NCI-H187 (cell line): ENCODE results near the gene RAD51B.
"Not testable (repeated sequence)": the region's sequence is repeated elsewhere in the genome, so short reads cannot be mapped to it uniquely, and the experiment has no call there.

Experiments
- DNase-seq, 2 experiments: peaks; one replicate each; lab custom pipeline; 2025; lab: John Stamatoyannopoulos, UW

Gene RAD51B

DNA sequence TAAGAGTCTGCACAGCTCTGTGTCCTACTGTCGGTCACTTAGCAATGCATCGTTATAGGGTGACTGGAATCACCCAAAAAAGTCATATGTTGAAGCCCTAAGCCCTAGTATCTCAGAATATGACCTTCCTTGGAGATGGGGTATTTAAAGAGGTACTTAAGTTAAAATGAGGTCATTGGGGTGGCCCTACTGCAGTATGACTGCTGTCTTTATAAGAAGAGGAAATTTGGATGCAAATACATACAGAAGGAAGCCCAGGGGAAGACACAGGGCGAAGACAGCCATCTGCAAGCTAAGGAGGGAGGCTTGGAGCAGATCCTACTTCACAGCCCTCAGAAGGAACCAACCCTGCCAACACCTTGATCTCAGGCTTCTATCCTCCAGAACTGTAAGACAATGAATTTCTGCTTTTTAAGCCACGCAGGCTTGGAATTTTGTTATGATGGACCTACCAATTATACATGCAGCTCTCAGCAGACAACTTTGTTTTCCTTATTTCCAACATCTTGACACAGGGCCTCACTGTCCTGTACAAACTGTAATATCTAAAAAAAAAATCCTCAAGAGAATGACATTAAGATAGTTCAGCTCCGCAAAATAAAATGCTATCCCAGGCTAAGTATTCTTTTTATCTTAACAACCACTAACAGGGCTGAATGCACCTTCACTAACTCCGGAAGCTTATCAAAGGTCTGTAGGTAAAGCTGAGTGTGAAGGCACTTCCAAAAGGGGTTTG, 932.9 kb downstream of the RAD51B start:
- DNase-seq = no peak

GRCh38 chr14:68753690-68754089, 934.1 kb downstream of the RAD51B start:
- DNase-seq = no peak

GRCh38 chr14:68755016-68755353, 935.4 kb downstream of the RAD51B start:
- no peak for DNase-seq

- DNase-seq = no peak
These were observed 936.5 kb downstream of the RAD51B start for GRCh38 chr14:68756000-68756481.

GRCh38 chr14:68756734-68757133, 937.2 kb downstream of the RAD51B start:
- DNase-seq = no peak

DNA sequence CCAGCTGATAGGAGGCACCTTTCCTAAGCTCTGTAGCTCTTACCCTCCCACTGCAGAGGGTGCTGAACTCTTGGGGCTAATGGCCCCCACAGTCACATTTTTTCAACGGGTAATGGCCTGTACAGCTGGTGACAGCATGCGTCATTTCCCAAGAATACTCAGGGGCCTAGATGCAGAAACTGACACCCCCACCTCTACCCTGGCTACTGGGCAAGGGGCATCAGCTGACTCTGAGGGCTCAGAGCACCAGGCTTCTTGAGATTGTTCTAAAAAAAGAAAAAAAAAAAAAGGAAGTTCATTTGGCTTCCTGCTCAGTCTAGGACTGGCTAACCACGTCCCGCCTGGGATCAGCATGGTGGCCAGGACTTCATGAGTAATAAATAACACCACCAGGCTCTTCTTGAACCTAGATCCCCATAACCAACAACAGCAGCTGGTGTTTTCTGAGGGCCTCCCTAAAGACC, 938.1 kb downstream of the RAD51B start:
- DNase-seq = no peak

- DNase-seq = no peak
These were observed 938.7 kb downstream of the RAD51B start for GRCh38 chr14:68758301-68758700.

DNA sequence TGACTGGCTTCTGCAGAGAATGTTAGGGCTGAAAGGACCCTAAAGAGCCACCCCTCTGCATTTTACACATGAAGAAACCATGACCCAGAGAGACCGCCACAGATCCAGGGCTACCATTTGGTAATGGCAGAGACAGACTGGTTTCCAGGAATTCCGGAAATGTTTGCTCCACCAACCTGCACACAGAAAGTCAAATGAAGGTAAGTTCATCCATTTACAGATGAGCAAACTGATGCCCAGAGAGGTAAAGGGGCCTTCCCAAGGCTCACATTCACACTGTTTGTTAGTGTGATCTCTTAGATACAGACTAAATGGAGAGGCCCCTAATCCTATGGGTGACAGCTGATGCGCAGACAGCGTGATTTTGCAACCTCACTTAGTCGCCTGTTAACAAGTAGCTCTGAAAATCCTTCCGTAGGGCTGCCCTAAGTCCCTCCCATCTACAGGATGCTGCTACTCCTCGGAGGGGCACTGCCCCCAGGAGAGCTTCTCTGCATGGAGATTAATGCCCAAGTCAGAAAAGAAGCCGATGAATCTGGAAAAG, 939.5 kb downstream of the RAD51B start:
- DNase-seq = no peak

DNA sequence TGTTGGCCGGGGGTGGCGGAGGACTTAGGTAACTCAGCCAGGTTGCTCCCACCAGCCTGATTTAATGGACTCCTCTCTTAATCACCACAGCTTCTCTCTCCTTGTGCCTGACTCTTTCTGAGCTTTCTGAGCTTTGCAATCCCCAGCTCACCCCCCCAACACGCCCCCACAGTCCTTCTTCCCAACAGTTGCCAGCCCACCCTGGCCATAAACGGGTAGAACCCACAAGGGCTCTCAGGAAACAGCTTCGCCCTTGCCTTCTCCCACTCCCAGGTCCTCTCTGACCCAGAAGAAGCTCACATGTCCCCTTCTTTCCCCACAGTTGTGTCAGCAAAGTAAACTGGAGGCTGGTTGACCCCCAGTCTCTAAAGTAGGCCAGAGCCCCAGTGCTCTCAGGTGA, 940.4 kb downstream of the RAD51B start:
- DNase-seq = no peak

DNA sequence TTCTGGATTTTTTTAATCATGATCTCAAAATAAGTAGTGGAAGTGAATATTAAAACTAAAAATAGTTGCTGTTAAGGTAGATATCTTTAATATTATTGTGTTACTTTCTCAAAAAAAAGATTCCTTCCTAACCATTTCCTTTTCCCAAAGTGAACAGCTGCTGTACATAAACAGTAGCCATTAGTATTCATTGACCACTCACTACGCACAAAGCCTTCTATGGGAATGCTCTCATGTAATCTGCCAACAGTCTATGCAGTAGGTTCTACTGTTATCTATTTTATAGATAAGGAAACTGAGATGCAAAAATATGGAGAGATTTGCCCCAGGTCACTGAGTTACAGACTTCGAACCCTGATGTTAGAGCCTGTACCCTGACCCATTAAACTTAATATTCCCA, 941.2 kb downstream of the RAD51B start:
- no peak for DNase-seq

- DNase-seq = no peak
These were observed 941.8 kb downstream of the RAD51B start for GRCh38 chr14:68761391-68761790.

- no peak for DNase-seq
These were observed 943.6 kb downstream of the RAD51B start for GRCh38 chr14:68762953-68763764.

DNA sequence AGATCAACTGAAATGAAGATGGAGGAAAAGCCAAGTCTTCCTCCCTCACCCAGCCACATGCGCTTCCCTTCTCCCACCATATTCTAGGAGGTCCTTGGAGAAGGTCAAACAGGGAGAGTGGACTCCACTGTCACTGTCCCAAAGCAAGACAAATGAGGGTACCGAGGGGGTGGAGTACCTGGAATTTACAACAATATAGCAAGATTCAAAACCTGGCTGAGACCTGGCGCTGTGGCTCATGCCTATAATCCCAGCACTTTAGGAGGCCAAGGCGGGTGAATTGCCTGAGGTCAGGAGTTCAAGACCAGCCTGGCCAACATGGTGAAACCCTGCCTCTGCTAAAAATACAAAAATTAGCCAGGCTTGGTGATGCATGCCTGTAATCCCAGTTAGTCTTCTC, 944.3 kb downstream of the RAD51B start:
- DNase-seq = not testable (repeated sequence)

DNA sequence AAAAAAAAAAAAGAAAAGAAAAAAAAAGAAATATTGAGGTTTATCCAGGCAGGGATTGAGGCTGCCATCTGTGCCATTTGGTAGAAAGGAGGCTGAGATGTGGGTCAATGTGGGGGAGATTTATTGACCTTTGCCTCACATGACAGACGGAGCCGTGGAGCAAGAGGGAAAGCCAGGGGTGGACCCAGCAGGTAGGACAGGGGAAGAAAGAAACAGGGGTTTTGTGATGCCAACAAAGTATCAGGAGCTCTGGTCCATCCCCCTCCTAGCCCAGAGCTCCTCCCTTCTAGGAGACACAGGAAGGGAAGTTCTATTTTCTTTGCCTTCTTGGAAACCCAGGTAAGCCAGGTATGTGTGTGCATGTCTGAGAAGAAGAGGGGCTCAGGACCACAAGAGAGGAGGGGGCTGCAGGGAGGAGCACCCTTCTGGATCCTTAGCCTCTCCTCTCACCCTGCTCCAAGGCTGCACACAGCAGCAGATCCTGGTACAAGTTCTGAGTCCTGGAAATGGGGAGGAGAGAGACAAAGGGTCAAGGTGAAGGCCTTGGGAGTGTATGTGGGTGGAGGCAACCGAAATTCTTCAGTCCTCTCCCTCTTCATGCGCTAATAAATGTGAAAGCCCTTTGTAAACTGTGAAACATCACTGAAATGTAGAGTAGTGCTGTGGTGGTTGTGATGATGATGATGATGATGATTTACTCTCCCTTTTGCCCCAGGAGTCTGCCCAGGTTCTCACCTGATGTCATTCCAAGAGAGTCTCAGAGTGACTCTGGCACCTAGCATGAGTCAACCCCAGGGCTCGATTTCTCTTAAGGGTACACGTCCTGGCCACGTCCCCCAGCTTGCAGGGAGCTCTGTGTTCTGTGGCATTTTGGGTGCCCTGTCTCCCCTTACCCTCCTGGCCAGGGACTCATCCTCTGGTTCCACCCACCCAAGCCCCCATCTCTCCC, 947.0 kb downstream of the RAD51B start:
- no peak for DNase-seq

- DNase-seq = no peak
These were observed 947.7 kb downstream of the RAD51B start for GRCh38 chr14:68767248-68767645.

DNA sequence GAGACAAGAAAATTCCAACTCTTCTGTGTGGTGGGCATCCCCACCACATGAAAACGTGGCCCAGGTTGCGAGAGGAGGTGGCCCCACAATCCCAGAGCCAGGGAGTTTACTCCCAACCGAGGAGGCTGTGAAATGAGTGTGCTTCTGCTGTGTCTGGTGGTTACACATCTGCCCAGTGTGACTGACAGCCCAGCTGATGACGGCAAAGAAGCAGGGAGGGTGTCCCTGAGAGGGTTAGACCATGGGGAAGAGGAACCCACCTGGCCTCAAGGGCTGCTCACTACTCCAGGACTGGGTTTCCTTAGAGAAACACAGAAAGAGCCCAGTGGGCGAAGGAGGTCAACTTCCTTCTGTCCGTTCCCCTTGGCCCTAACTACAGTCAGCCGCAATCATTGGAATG, 948.7 kb downstream of the RAD51B start:
- no peak for DNase-seq

DNA sequence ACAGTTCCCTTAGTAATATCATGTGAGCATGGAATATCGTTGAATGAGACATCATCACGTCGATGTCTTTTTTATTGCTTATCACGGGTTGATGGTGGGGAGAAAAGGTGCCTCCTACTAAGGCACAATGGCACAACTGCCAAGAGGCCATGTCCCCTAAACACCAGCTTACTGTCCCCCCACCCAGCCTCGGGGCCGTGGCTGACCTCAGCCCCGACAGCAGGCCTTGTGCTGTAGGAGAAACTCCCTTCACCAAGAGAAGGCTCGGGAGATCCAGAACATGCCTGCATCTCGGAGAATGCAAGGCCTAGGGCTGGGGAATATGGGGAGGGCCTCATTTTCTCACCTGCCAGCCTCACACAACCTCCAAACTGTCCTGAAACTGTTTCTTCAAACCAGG, 950.5 kb downstream of the RAD51B start:
- no peak for DNase-seq

GRCh38 chr14:68770553-68771286, 951.1 kb downstream of the RAD51B start:
- no peak for DNase-seq

DNA sequence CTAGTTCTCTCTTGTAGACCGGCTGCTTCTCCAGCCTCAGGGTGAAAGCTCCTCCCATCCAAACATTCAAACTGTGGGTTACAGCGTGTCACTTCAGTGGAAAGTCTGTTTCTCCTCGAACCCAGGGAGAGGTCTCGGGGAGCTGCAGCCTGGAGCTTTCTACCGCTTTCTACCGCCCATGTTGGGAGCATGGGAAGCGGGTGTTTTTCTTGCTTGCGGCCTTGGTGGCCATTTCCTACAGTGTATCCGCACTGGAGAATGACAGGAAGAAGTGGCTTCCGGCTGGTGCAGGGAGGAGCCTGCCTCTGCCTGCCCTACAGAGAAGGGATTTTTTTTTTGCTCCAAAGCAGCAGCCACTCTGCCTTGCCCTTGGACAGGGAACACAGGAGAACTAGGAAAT, 952.1 kb downstream of the RAD51B start:
- no peak for DNase-seq

DNA sequence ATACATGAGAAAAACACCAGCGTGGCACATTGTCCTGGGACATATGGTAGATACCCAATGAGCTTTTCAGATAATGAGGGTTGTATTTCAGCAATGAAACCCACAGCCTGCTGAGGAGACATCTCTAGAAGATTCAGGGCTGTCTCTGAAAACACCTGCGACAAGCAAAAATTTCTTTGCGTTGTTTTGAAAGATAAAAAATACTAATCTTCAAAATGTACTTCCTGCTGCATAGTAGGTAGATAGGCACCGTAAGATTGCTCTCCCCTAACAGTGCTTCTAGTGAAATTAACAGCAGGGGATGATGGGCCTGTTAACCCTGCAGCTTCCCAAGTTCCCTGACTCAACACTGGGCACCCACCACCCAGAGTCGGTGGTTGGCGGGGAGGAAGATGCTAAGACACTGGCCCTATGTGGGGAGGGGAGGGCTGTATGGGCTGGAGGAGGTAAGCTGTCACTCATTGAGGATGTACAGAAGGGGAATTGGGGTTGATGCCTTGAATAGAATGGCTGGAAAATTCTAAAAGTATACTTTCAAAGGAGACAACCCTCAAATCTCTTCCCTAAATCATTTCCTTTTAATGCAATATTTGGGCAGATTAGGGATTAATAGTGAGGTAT, 953.3 kb downstream of the RAD51B start:
- no peak for DNase-seq
